ENCODE measurements around the gene SMYD3. TPM values are rescaled to one million over a fixed set of nuclear protein-coding genes. Genes with fewer than 3 reads are reported as not detected.

The SMYD3 gene
- total and polyA plus RNA-seq, 9 of the 15 experiments (the other 6 are each of a cell fraction or from before 2014, with no cell fraction given): 128 to 440 (median 197) TPM

- BruUV-seq (replicated peaks): no TSS peak
- POLR2A ChIA-PET: no interaction called here
- no peaks in the 10 kb centered on the region for H3K9me3 ChIP-seq (replicated peaks; ENCODE audit: control insufficient read depth, insufficient read depth, low read depth, low read length)
- no peak for DNase-seq (ENCODE audit: extremely low read depth in 1 of 4, low spot score in 3 of 4)
- H3K36me3 ChIP-seq (ENCODE audit: control insufficient read depth, insufficient read depth, low read length): no peaks in the 10 kb centered on the region
- no peaks in the 10 kb centered on the region; the same call in 2 of the 3 replicates for H3K79me2 ChIP-seq (ENCODE audit: control insufficient read depth, insufficient read depth, low read length)
- no peaks in the 10 kb centered on the region for H3K4me1 ChIP-seq (replicated peaks in 1 of 2; ENCODE audit: control insufficient read depth in 2 of 2, insufficient read depth in 2 of 2, low read length in 2 of 2)
- H3K4me2 ChIP-seq (ENCODE audit: insufficient read depth, low read length): no peak overlapping the region
- in situ Hi-C loops (cut with MboI): no loop called here
- no peak for ATAC-seq
- intact Hi-C loops (cut with micrococcal nuclease): no loop called here
- H3K9ac ChIP-seq (ENCODE audit: insufficient read depth in 1 of 2, low read depth in 2 of 2, low read length in 2 of 2): no peak overlapping the region
- H4K20me1 ChIP-seq (replicated peaks; ENCODE audit: control insufficient read depth, insufficient read depth, low read length): no peaks in the 10 kb centered on the region
- TF ChIP-seq ATF1 (CRISPR knock-in tag; IDR thresholded peaks at IDR 0.05) (no peak), ATF1 (tag; IDR thresholded peaks at IDR 0.05) (no peak), ZNF57 (CRISPR knock-in tag; IDR thresholded peaks at IDR 0.05) (no peak), CGGBP1 (CRISPR knock-in tag; IDR thresholded peaks at IDR 0.05) (no peak), ZNF830 (CRISPR knock-in tag; IDR thresholded peaks at IDR 0.05) (no peak), ZBTB17 (CRISPR knock-in tag; IDR thresholded peaks at IDR 0.05) (no peak), YBX1 (IDR thresholded peaks at IDR 0.05) (no peak), ZZZ3 (IDR thresholded peaks at IDR 0.05) (no peak)
- CTCF ChIA-PET (ENCODE audit: low intra/inter-chr PET ratio): no interaction called here
- H3K27me3 ChIP-seq (ENCODE audit: control insufficient read depth in 2 of 2, insufficient read depth in 2 of 2, low read length in 2 of 2): no peaks in the 10 kb centered on the region
- FAIRE-seq: no peak
- H3K9me1 ChIP-seq (ENCODE audit: control insufficient read depth, insufficient read depth, low read length): no peaks in the 10 kb centered on the region
- H2AFZ ChIP-seq (ENCODE audit: low read depth, low read length): no peak overlapping the region
- H3K27ac ChIP-seq (ENCODE audit: extremely low read depth, low read depth, low read length): no peak overlapping the region
- no peak overlapping the region for H3K4me3 ChIP-seq
- 88% methylated on average over 2 of the region's 2 CpGs for WGBS (ENCODE audit: insufficient coverage, low coverage, missing lambda C conversion rate)
Observed at GRCh38 chr1:246052603-246053002, 454.5 kb downstream of the SMYD3 start.

Data from K562 (cell line).